H1 (cell line): ENCODE data around the gene SELENOO. TPM values are rescaled to one million over a fixed set of nuclear protein-coding genes. Genes with fewer than 3 reads are reported as not detected.

Source experiments
- CTCF ChIA-PET: fragments of 300-600 bp; sonication (Branson Sonifier 250); formaldehyde crosslinking; loops from one replicate; lab custom pipeline; 2021; ENCODE audit not compliant: partially characterized antibody; lab: Charles Lee
- POLR2A ChIA-PET: fragments of 300-600 bp; sonication (Branson Sonifier 250); formaldehyde crosslinking; loops from one replicate; lab custom pipeline; 2021; ENCODE audit warnings: inconsistent platforms; ENCODE audit not compliant: partially characterized antibody; lab: Charles Lee
- DNase-seq, 2 experiments: peaks; one replicate each; pipeline versions ENCODE4 v3.0.0 to v3.0.0-alpha.2; 2010 to 2022; ENCODE audit warnings: low spot score in 2 of 2, low read depth in 1 of 2, mixed read lengths in 1 of 2
- FAIRE-seq: peaks from 2 replicates; lab custom pipeline; 2011; peaks lifted over from hg19 to GRCh38; lab: Jason Lieb, UNC
- H2AFZ ChIP-seq: 2 replicates; pipeline ENCODE4 v1.8.1; 2012; ENCODE audit warnings: low read length, inconsistent platforms
- H2AK5ac ChIP-seq: 2 replicates; pipeline ENCODE4 v1.6.1; 2013; ENCODE audit warnings: low read depth, low read length
- H2BK120ac ChIP-seq: replicated peaks from 2 replicates; pipeline ENCODE3; 2013; ENCODE audit warnings: low read depth, low read length, inconsistent platforms
- H2BK12ac ChIP-seq: 2 replicates; pipeline ENCODE4 v1.6.1; 2013; ENCODE audit warnings: low read depth, low read length
- H2BK15ac ChIP-seq: 2 replicates; pipeline ENCODE4 v1.6.1; 2013; ENCODE audit warnings: low read length
- H2BK20ac ChIP-seq: 2 replicates; pipeline ENCODE4 v1.6.1; 2013; ENCODE audit warnings: low read length
- H2BK5ac ChIP-seq: 2 replicates; pipeline ENCODE4 v1.6.1; 2013; ENCODE audit warnings: low read depth, low read length
- H3K14ac ChIP-seq: 2 replicates; pipeline ENCODE4 v1.6.1; 2013; ENCODE audit warnings: inconsistent platforms; ENCODE audit not compliant: insufficient read length
- H3K18ac ChIP-seq: 2 replicates; pipeline ENCODE4 v1.6.1; 2013; ENCODE audit warnings: low read length; ENCODE audit errors: extremely low read depth
- H3K23ac ChIP-seq: 2 replicates; pipeline ENCODE4 v1.6.1; 2013; ENCODE audit warnings: inconsistent platforms; ENCODE audit not compliant: insufficient read length
- H3K23me2 ChIP-seq: 2 replicates; pipeline ENCODE4 v1.6.1; 2013; ENCODE audit warnings: low read depth, low read length
- H3K27ac ChIP-seq: 2 replicates; pipeline ENCODE4 v1.6.1; 2011; ENCODE audit warnings: low read depth, low read length, inconsistent platforms
- H3K27me3 ChIP-seq, 4 experiments: replicated peaks in 1 of 4; 1 replicate in 1 of 4; 2 replicates in 3 of 4; pipeline versions ENCODE4 v1.6.1 to v1.8.1; 2011 to 2013; ENCODE audit warnings: low read length in 3 of 4, mild to moderate bottlenecking in 3 of 4, inconsistent platforms in 2 of 4, mixed read lengths in 2 of 4, moderate library complexity in 1 of 4; ENCODE audit not compliant: control insufficient read depth in 3 of 4, insufficient read depth in 3 of 4; ENCODE audit errors: extremely low read depth in 1 of 4
- H3K36me3 ChIP-seq, 4 experiments: 2 replicates each; pipeline versions ENCODE4 v1.6.1 to v1.8.1; 2011 to 2013; ENCODE audit warnings: mild to moderate bottlenecking in 4 of 4, low read length in 3 of 4, moderate library complexity in 2 of 4, control low read depth in 1 of 4, inconsistent platforms in 1 of 4; ENCODE audit not compliant: insufficient read depth in 4 of 4, control insufficient read depth in 2 of 4
- H3K4ac ChIP-seq: replicated peaks from 2 replicates; pipeline ENCODE3; 2013; ENCODE audit warnings: low read length, low read depth, mixed read lengths, inconsistent platforms; ENCODE audit not compliant: insufficient read length
- H3K4me1 ChIP-seq, 4 experiments: replicated peaks in 1 of 4; 1 replicate in 1 of 4; 2 replicates in 3 of 4; pipeline versions ENCODE4 v1.6.1 to v1.8.1; 2011 to 2013; ENCODE audit warnings: low read length in 3 of 4, inconsistent platforms in 2 of 4, mixed read lengths in 1 of 4; ENCODE audit not compliant: insufficient read depth in 4 of 4, control insufficient read depth in 3 of 4
- H3K4me2 ChIP-seq, 2 experiments: 2 replicates each; pipeline versions ENCODE4 v1.6.1 to v1.8.1; 2011 to 2013; ENCODE audit warnings: low read depth in 2 of 2, low read length in 2 of 2, control low read depth in 1 of 2, inconsistent platforms in 1 of 2, mild to moderate bottlenecking in 1 of 2; ENCODE audit not compliant: insufficient read depth in 1 of 2
- H3K4me3 ChIP-seq, 4 experiments: fragments of 200-600, 300-600 bp in 1 of 4; sonication (generic), shearing (Covaris generic), sonication (Bioruptor Twin) in 1 of 4; 2 replicates each; pipeline versions ENCODE4 v1.5.1 to v1.8.1; 2011 to 2016; ENCODE audit warnings: low read length in 4 of 4, low read depth in 3 of 4, control low read depth in 2 of 4, inconsistent platforms in 2 of 4, mild to moderate bottlenecking in 2 of 4, mixed read lengths in 1 of 4, moderate library complexity in 1 of 4; ENCODE audit not compliant: insufficient read depth in 2 of 4; ENCODE audit errors: extremely low read depth in 1 of 4
- H3K56ac ChIP-seq: replicated peaks from 2 replicates; pipeline ENCODE3; 2013; ENCODE audit warnings: low read depth, mild to moderate bottlenecking, mixed read lengths, low read length, inconsistent platforms; ENCODE audit not compliant: insufficient read length
- H3K79me1 ChIP-seq: 2 replicates; pipeline ENCODE4 v1.6.1; 2013; ENCODE audit warnings: low read depth, low read length, control low read depth
- H3K79me2 ChIP-seq, 2 experiments: 2 replicates each; pipeline versions ENCODE4 v1.6.1 to v1.8.1; 2012 to 2013; ENCODE audit warnings: low read length in 2 of 2, mild to moderate bottlenecking in 2 of 2, inconsistent platforms in 1 of 2; ENCODE audit not compliant: insufficient read depth in 2 of 2, control insufficient read depth in 1 of 2
- H3K9ac ChIP-seq, 4 experiments: replicated peaks in 1 of 4; 1 replicate in 1 of 4; 2 replicates in 3 of 4; pipeline versions ENCODE4 v1.6.1 to v1.8.1; 2011 to 2013; ENCODE audit warnings: low read depth in 3 of 4, low read length in 3 of 4, control low read depth in 2 of 4, mild to moderate bottlenecking in 2 of 4, moderate library complexity in 2 of 4, inconsistent platforms in 1 of 4; ENCODE audit errors: extremely low read depth in 1 of 4
- H3K9me3 ChIP-seq, 2 experiments: 2 replicates each; pipeline versions ENCODE4 v1.6.1 to v1.8.1; 2012 to 2013; ENCODE audit warnings: mild to moderate bottlenecking in 2 of 2, moderate library complexity in 2 of 2, control low read depth in 1 of 2, inconsistent platforms in 1 of 2, low read depth in 1 of 2, low read length in 1 of 2, mixed read lengths in 1 of 2; ENCODE audit not compliant: insufficient read depth in 2 of 2
- H4K20me1 ChIP-seq, 2 experiments: replicated peaks in 1 of 2; 2 replicates each; pipeline versions ENCODE3 to v1.8.1; 2011 to 2013; ENCODE audit warnings: inconsistent platforms in 2 of 2, low read length in 2 of 2, mild to moderate bottlenecking in 1 of 2; ENCODE audit not compliant: insufficient read depth in 2 of 2, control insufficient read depth in 1 of 2
- H4K5ac ChIP-seq: 2 replicates; pipeline ENCODE4 v1.6.1; 2013; ENCODE audit warnings: low read length, low read depth, mixed read lengths, inconsistent platforms; ENCODE audit not compliant: insufficient read length
- H4K8ac ChIP-seq: 2 replicates; pipeline ENCODE4 v1.8.0; 2013; ENCODE audit warnings: mild to moderate bottlenecking, moderate library complexity, low read length, inconsistent platforms; ENCODE audit not compliant: insufficient read depth; ENCODE audit errors: extremely low read depth
- H4K91ac ChIP-seq: replicated peaks from 2 replicates; pipeline ENCODE3; 2013; ENCODE audit warnings: low read length, mixed read lengths, inconsistent platforms; ENCODE audit not compliant: insufficient read length
- CEBPB ChIP-seq: IDR thresholded peaks from 2 replicates; pipeline ENCODE4 v1.6.1; 2012; ENCODE audit warnings: low read depth, low read length
- CHD1 ChIP-seq: IDR thresholded peaks from 2 replicates; pipeline ENCODE4 v1.6.1; 2012; ENCODE audit warnings: low read depth, low read length, improper control_type of control experiment
- GTF2F1 ChIP-seq: IDR thresholded peaks from 2 replicates; pipeline ENCODE4 v1.6.1; 2012; ENCODE audit warnings: low read depth, low read length, improper control_type of control experiment, borderline replicate concordance
- POLR2A ChIP-seq, 2 experiments: IDR thresholded peaks; 1 replicate in 1 of 2; 2 replicates in 1 of 2; pipeline ENCODE4 v1.6.1; 2011; ENCODE audit warnings: low read depth in 2 of 2, low read length in 2 of 2, mild to moderate bottlenecking in 2 of 2; ENCODE audit errors: control extremely low read depth in 1 of 2
- SIX5 ChIP-seq: IDR thresholded peaks from 2 replicates; pipeline ENCODE4 v1.6.1; 2011; ENCODE audit warnings: mild to moderate bottlenecking, low read depth, low read length
- WGBS, 2 experiments: shearing (Covaris generic) in 1 of 2; methylation state at CpG; one replicate each; pipeline versions ENCODE4 v1.1.6 to v1.1.7; 2013 to 2015; ENCODE audit warnings: low lambda C conversion rate in 2 of 2, mixed read lengths in 2 of 2, inconsistent platforms in 1 of 2, low coverage in 1 of 2, missing lambda C conversion rate in 1 of 2; ENCODE audit not compliant: insufficient replicate concordance in 2 of 2, insufficient coverage in 1 of 2, insufficient read length in 1 of 2; ENCODE audit errors: extremely low coverage in 1 of 2, missing lambda C conversion rate in 1 of 2; 5-methylcytosine and 5-hydroxymethylcytosine counted together
- polyA plus RNA-seq, 7 experiments: library from polyadenylated mRNA; depleted of rRNA in 3 of 7; stranded (reverse) in 5 of 7; unstranded in 2 of 7; fragments of >200 nt in 5 of 7; fragments of 200-250 nt in 2 of 7; gene quantifications; 1 replicate in 5 of 7; 2 replicates in 1 of 7; 4 replicates in 1 of 7; pipeline versions ENCODE4 v1.2.1 to v1.2.3, GENCODE V29; 2011 to 2013; ENCODE audit warnings: missing spikeins in 2 of 7, mixed read lengths in 2 of 7
- total RNA-seq: library from RNA; stranded (reverse); fragmentation: NEBNext Ultra II Directional; extraction: Animal tissue kit (Norgen Biotek cat#: 25700); gene quantifications from 2 replicates; pipeline ENCODE4 v1.2.1, GENCODE V29; 2021

Gene SELENOO
- total and polyA plus RNA-seq, 2 of the 8 experiments (the other 6 are each of a cell fraction or from before 2014, with no cell fraction given): 18.6 to 25.1 TPM

DNA sequence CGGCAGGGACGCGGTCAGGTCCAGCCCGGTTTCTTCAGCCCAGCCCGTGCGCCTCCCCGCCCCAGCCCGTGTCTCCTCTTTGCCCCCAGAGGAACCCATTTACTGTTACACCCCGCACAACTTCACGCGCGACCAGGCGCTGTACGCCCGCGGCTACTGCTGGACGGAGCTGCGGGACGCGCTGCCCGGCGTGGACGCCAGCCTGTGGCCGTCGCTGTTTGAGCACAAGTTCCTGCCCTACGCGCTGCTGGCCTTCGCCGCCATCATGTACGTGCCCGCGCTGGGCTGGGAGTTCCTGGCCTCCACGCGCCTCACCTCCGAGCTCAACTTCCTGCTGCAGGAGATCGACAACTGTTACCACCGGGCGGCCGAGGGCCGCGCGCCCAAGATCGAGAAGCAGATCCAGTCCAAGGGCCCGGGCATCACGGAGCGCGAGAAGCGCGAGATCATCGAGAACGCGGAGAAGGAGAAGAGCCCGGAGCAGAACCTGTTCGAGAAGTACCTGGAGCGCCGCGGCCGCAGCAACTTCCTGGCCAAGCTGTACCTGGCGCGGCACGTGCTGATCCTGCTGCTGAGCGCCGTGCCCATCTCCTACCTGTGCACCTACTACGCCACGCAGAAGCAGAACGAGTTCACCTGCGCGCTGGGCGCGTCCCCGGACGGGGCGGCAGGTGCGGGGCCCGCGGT is 23.8 kb upstream of the SELENOO start:
- Histone ChIP-seq H2BK5ac (no peak overlapping the region), H3K14ac (no peak overlapping the region), H3K4me3 (no peak overlapping the region), H3K4me2 (no peak overlapping the region), H4K91ac (no peak overlapping the region), H3K4ac (no peak overlapping the region), H3K9ac (no peak overlapping the region), H3K36me3 (no peaks in the 10 kb centered on the region), H2BK12ac (0 out of 2 replicates have a peak overlapping the region, but pooled peaks have one; percentile 75), H3K18ac (no peak overlapping the region), H3K23ac (no peak overlapping the region), H3K27me3 (peaks cover 0 to 3% (median 0%) of the 10 kb centered on the region in 4 experiments; a peak in 2 of 7 replicates), H3K56ac (no peak overlapping the region), H3K4me1 (peaks cover 0 to 5% (median 2%) of the 10 kb centered on the region in 4 experiments; a peak in 3 of 7 replicates), H3K79me1 (no peaks in the 10 kb centered on the region; the same call in 1 of the 2 replicates), H2BK120ac (no peak overlapping the region), H4K8ac (peak overlapping the region; percentile 85), H2AFZ (no peak overlapping the region), H3K27ac (no peak overlapping the region; the same call in 1 of the 2 replicates), H3K9me3 (no peaks in the 10 kb centered on the region), H3K79me2 (no peaks in the 10 kb centered on the region), H2AK5ac (peak overlapping the region; percentile 7; the same call in 1 of the 2 replicates), H2BK20ac (no peak overlapping the region), H2BK15ac (no peak overlapping the region), H3K23me2 (no peaks in the 10 kb centered on the region), H4K20me1 (peaks cover 0 to 5% of the 10 kb centered on the region in 2 experiments), H4K5ac (no peak overlapping the region)
- ChIA-PET POLR2A (interaction anchor here (0.6 kb wide), 1 partner anchor 97 kb away, joined by 3 read pairs; no protein-coding TSS in a partner anchor), CTCF (interaction anchor here (0.5 to 1.6 kb wide), 4 partner anchors 13 to 29 kb away, joined by 3 to 4 read pairs (median 4); no protein-coding TSS in a partner anchor)
- TF ChIP-seq POLR2A (IDR thresholded peaks at IDR 0.05; ENCODE audit: control extremely low read depth in 1 of 2, low read depth in 2 of 2, low read length in 2 of 2) (no peak), CEBPB (no peak), CHD1 (no peak), SIX5 (no peak), GTF2F1 (no peak)
- DNase-seq: no peak
- FAIRE-seq: no peak
- 97% methylated on average over 55 of the region's 76 CpGs; no CpG with 5 or more reads in 1 of the 2 experiments for WGBS, 2 experiments
